HG03280 (cell line): Measurements from ENCODE around the gene EPHA1.

ENCODE experiments used
- ATAC-seq: cut with Tn5 transposase; IDR thresholded peaks from one replicate; pipeline ENCODE4 v1.9.1; 2021; ENCODE audit warnings: mild to moderate bottlenecking, moderate library complexity; ENCODE audit not compliant: unreplicated experiment

The EPHA1 gene

GRCh38 chr7:143375298-143376034 is 33.2 kb downstream of the EPHA1 start:
- no peak for ATAC-seq

GRCh38 chr7:143374561-143374960 is 34.1 kb downstream of the EPHA1 start:
- ATAC-seq: no peak

DNA sequence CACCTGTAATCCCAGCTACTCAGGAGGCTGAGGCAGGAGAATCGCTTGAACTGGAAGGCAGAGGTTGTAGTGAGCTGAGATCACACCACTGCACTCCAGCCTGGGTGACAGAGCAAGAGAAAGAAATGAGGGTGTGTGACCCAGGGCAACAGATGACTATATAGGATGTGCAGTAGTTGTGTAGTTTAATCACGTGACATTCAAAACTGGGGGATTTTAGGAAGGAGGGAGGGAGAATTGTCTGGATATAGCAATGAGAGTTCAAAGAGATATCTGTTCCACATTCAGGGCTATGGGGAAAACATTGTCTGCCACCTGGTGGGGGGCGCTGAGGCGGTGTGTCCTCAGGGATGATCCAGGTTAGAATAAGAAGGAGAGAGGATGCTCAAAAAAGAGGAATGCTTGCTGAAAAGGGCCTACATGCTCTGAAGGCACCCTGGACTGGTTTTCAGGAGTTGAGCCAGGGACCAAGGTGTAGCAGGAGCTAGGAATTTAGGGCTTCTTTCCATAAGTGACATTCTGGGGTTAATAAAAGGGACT is 35.3 kb downstream of the EPHA1 start:
- no peak for ATAC-seq

GRCh38 chr7:143372070-143372469 is 36.6 kb downstream of the EPHA1 start:
- no peak for ATAC-seq

- ATAC-seq: no peak
Observed at GRCh38 chr7:143369678-143370651, 38.7 kb downstream of the EPHA1 start.

GRCh38 chr7:143368387-143368786 is 40.3 kb downstream of the EPHA1 start:
- ATAC-seq: no peak

DNA sequence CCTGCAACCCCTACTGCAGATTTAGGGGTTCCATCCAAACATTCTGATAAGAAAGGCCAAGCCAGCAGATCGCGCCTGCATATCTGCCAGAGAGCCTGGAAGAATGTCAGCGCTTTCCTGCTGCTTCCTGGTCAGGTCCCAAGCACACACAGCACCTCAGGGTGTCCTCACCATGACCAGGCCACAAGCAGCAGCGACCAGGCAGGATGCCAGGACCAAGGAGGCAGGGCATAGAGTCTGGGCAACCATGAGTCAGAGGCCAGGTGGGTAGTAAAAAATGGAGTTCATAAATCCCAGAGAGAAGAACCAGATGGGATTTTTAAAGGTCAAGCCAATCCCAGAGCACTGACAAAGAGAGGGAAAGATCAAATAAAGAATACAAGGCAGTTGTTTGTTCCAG is 40.7 kb downstream of the EPHA1 start:
- ATAC-seq: no peak

- no peak for ATAC-seq
Observed at GRCh38 chr7:143363016-143363937, 45.4 kb downstream of the EPHA1 start.

DNA sequence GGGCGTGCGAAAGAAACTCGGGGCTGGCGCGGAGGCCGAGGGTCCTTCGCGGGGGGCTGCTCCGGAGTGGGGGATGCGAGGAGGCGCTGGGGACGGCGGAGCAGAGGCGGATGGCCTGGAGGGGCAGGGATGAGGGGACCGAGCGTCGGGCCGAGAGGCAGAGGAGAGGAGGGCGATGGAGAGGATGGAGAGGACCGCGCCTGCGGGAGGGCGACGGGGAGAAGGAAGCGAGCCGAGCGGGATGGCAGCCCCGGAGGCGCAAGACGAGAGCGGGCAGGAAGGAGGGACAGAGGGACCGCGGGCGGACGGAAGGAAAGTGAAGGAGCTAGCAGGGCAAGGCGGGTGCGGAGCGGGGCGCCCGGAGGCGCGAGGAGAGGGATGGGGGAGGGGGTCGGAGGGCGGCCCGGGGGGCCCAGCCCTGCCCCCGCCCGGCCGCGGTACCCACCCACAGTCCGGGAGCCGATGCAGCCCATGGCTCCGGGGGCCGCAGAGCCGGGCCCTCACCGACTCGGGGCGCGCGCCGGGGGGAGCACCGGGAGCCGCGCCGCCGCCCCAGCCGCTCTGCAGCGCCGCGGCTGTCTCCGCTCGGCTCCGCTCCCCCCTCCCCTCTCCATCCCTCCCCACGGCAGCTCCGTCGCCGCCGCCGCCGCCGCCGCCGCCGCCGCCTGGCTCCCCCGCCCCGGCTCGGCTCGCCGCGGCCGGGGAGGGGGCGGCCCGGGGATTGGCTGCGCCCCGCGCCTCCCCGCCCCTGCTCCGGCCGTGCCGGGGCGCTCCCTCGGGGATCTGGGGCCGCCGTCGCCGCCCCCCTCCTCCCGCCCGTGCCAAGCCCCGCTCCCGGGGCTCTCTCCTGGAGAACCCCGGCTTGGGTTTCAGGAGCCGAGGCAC is 46.3 kb downstream of the EPHA1 start, which contains the start of gene FAM131B:
Gene FAM131B (minus strand): TSS at position 583 of the 885 bp plus-strand sequence. CDS start 110 bp downstream, at position 473.
- no peak for ATAC-seq

- ATAC-seq: no peak
Observed at GRCh38 chr7:143361552-143362130, 47.0 kb downstream of the EPHA1 start.

DNA sequence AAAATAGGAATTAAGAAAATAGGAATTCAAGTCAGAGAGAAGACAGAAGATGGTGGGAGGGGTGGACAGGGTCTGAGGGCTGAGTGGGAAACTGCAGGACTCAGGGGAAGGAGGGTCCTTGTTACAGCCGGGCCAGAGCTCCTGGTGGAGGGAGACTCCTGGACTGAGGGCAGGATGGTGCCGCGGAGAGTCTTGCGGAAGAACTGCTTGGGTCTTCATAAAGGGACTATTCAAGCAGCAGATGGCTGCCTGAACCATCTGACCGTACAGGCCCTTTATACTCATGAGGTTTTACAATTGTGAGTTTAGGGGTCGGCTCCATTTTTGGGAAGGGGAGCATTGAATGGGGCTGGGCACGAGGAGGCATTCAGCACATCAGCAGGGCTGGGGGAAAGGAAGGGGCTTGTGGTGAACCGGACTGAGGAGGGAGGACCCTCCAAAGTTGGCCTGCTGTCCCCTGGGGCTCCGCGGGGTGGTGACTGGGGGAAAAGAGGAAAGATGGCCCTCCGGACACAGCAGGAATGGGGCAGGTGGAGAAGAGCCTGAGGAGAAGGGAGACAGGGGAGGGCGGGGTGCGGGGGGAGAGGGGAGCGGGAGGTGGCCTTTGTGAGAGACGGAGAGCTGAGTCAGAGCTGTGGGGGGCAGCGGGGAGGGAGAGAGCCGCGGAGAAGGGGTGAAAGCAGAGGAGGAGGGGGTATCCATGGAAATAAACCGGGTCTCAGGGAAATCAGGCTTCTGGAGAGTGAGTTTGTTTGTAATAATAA is 47.7 kb downstream of the EPHA1 start:
- ATAC-seq: no peak

DNA sequence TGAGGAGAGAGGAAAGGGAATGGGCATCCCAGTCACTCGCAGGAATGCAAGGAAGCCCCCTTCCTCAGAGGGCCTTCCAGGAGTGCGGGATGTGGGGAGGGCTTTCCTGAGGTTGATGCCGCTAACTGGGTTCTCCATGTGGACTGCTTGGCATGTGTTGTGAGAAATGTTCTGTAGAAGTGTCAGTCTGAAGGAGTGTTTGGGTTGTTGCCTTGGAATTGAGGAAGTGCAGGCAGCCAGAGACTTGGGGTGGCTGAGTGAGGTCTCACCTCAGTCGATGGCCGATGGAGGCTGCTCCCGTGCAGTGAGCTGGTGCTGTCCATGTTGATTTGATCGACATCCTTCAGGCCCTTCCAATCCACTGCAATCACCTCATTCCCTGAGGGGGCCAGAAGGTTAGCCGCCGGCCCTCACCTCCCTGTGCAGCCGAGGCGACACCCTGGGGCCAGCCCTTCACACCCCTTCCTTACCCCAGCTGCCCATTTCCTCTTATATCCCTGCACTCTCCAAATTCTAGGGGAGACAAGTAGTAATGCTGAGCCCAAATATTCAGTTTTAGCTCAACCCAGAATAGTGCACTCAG is 48.8 kb downstream of the EPHA1 start:
- no peak for ATAC-seq

- no peak for ATAC-seq
Observed at GRCh38 chr7:143358626-143359025, 50.0 kb downstream of the EPHA1 start.

GRCh38 chr7:143356414-143357050 is 52.1 kb downstream of the EPHA1 start:
- ATAC-seq: no peak

DNA sequence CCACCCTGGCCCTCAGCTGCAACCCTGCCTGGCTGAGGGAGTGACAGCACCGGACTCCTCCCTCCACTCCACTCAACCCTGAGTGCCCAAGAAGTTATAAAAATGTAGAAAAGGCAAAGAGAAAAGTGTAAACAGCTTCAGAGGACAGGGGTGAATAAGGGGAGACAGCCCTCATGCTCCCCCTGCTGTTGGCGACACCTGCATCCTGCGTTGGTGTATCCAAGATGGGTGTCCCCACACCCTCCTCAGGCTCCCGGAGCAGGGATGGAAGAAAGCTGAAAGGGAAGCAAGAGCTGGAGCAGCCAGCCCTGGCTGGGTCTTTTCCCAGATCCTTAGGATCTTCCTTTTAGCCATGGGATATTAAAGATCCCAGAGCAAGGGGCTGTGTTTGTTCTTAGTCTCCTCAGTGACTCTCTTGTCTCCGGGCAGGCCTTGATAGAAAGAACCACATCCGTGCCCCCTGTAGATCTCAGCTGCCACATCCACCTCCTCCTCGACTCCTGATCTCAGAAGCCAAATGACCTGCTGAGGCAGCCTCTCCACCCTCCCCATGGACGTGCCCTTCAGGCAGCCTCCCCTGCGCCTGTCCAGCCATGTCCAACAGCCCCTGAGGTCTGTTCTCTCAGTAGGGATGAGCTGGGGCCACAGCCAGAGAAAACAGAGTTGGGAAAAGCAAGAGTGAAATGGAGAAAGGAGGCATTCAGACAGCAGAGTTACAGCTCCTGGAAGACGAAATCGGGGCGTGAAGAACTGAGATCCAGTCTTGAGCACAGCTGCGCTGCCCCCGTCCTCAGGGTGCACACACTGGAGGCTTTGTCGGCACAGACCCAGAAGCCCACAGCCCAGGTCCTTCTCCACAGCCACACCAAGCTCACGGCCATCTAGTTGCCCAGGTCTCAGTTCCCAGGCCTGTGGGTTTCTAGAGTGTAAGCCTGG is 52.9 kb downstream of the EPHA1 start:
- no peak for ATAC-seq

DNA sequence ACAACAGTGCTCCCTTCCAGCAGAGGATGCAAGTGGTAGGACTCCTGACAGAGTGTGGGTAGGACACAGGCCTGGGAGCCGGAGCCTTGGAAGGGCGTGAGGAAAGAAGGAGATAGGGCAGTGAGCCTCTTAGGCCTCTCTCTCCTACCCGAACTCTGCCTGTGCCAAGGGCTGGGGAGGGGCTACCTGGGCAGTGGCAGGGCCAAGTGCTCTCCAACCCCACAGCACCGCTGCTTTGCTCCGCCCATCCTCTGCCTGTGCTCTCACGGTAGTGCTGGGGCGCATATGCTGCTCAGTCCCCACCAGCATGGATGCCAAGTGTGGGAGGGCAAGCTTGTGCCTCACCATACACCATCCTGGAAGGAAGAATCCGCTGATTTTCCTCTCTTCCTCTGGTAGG is 53.7 kb downstream of the EPHA1 start:
- no peak for ATAC-seq
